Astrocyte of the cerebellum (primary cell): ENCODE results near the gene BTNL2.

ENCODE experiments used
- DNase-seq: peaks from one replicate; pipeline ENCODE4 v3.0.0-alpha.2; 2011; ENCODE audit warnings: low read depth
- H3K4me3 ChIP-seq: 2 replicates; pipeline ENCODE4 v1.5.1; 2011; ENCODE audit warnings: mild to moderate bottlenecking, low read depth, low read length, moderate library complexity
- in situ Hi-C: cut with HindIII; loops from 2 replicates; pipeline ENCODE4 v1.10.0; 2017; ENCODE audit warnings: low sequenced_read_pairs
- TF ChIP-seq, protein P1 (sequence below): IDR thresholded peaks from 2 replicates; pipeline ENCODE4 v1.5.1; 2012; ENCODE audit warnings: low read length, low read depth, moderate library complexity, mild to moderate bottlenecking; ENCODE audit errors: missing control alignments

The BTNL2 gene

DNA sequence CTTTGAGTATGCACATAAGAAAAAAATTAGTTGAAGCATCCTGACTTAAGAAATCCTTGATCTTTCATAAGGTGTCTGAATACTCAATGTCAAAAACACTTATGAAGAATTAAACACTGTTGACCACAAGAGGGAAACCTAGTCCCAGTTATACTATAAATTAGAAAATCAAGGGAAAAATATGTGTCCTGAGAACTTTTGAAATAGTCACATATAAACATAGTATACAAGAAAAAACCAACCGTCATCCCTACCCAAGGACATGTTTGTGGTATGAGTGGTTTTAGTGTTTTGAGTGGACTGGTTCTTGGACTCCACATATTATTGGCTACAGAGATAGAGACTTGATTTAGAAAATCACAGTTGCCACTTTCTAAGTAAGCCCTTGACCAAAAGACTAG is 25.1 kb upstream of the BTNL2 start:
- TF ChIP-seq, protein P1, sequence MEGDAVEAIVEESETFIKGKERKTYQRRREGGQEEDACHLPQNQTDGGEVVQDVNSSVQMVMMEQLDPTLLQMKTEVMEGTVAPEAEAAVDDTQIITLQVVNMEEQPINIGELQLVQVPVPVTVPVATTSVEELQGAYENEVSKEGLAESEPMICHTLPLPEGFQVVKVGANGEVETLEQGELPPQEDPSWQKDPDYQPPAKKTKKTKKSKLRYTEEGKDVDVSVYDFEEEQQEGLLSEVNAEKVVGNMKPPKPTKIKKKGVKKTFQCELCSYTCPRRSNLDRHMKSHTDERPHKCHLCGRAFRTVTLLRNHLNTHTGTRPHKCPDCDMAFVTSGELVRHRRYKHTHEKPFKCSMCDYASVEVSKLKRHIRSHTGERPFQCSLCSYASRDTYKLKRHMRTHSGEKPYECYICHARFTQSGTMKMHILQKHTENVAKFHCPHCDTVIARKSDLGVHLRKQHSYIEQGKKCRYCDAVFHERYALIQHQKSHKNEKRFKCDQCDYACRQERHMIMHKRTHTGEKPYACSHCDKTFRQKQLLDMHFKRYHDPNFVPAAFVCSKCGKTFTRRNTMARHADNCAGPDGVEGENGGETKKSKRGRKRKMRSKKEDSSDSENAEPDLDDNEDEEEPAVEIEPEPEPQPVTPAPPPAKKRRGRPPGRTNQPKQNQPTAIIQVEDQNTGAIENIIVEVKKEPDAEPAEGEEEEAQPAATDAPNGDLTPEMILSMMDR = no peak
- H3K4me3 ChIP-seq = no peak overlapping the region
- peak; percentile 8 for DNase-seq
- in situ Hi-C loops = no loop called here

DNA sequence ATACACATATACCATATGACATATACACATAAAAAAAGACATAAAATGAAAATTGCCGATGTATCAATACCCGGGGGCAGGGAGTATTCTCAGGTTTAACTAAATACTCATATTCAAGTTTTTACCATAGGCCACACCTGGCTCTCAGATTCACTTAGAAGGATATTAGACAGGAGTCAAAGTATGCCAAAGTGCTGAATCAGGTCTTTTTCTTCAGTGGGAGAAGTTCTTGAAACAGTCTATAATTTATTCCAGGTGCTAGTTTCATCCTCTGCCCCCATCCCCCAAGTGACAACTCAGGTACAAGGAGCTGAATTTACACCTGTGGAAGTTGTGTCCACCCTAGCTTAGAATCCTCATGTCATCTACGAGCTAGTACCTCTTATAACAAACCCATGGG is 24.2 kb upstream of the BTNL2 start:
- no peak for DNase-seq
- TF ChIP-seq, protein P1 = no peak
- in situ Hi-C loops = no loop called here
- H3K4me3 ChIP-seq = no peak overlapping the region

DNA sequence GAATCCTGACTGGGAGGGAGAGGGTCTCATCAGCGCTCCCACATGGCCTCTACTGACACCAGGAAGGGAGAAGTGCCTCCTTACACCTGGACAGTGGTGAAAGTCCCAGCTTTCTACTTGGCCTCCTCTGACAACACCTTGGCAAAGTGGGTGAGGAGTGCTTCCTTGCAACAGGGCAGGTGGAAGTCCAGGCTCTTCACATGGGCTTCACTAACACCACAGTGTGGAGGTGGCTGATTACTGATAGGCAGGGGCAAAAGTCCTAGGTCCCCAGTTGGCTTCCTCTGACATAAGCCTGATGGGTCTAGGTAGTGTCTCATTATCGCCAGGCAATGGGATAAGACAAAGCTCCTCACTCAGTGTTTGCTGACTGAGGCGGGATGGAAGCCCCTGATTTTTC is 23.2 kb upstream of the BTNL2 start:
- DNase-seq = no peak
- in situ Hi-C loops = no loop called here
- TF ChIP-seq, protein P1 = no peak

DNA sequence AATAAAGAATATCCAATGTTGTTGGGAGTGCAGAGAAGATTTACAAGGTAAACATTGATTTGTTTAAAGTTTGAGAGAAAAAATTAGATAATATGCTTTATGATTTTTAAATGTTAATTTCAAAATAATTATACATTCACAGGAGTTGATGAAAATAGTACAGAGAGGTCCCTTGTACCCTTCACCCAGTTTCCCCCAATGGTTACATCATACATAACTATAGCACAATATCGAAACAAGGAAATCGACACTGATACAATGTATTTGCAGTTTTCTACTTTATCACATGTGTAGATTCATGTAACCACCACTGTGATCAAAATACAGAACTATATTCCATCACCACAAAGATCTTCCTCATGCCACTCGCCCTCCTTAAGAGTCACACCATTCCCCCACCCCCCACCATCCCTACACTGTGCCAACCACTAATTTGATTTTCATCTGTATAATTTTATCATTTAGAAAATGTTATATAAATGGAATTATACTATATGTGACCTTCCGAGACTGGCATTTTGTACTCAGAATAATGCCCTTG is 21.0 kb upstream of the BTNL2 start:
- in situ Hi-C loops = no loop called here
- TF ChIP-seq, protein P1 = no peak
- no peak overlapping the region for H3K4me3 ChIP-seq
- DNase-seq = no peak

More for the DNA sequence above, 23.2 kb upstream of the BTNL2 start:
- no peak overlapping the region for H3K4me3 ChIP-seq

DNA sequence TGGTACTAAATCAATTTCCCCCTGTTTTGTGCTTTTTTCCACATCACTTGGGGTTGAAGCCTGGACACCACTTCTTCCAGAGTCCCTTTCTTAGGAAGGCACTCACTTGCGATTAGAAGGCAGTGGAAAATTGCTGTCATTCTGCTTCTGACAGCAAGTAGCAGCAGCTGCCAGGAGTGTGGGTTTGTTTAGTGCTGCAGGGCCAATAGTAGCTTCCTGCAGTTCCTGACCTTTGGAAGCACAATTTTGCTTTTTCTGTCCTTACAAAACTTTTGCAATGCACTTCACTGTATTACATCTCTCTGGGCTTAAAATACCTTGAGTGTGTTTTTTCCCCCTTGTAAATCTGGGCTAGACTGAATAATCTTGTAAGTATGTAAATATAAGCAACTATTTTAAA is 20.2 kb upstream of the BTNL2 start:
- TF ChIP-seq, protein P1 = no peak
- in situ Hi-C loops = no loop called here
- H3K4me3 ChIP-seq = no peak overlapping the region
- DNase-seq = no peak

DNA sequence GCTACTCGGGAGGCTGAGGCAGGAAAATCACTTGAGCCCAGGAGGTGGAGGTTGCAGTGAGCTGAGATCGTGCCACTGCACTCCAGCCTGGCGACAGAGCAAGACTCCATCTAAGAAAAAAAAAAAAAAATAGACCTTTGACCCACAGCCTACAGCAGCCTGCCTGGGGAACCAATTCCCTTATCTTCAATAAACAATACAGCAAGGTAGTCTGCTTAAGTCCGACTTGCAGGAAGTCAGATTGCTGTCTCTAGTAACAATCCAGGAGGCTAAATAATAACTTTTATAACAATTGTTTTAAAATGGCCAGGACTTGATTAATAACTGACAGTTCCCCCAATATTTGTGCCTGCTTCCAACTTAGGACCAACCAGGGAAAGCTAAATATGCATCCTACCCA is 19.4 kb upstream of the BTNL2 start:
- in situ Hi-C loops = no loop called here
- TF ChIP-seq, protein P1 = no peak
- H3K4me3 ChIP-seq = no peak overlapping the region
- DNase-seq = no peak
